Loucy (cell line): ENCODE data around the gene ZNF2.

Source experiments
- H2AFZ ChIP-seq: fragments of 200-600 bp; sonication (generic); 2 replicates; pipeline ENCODE4 v1.6.0; 2016; ENCODE audit warnings: antibody characterized with exemption, mild to moderate bottlenecking, low read length, moderate library complexity
- H3F3A ChIP-seq: fragments of 200-600 bp; 2 replicates; pipeline ENCODE4 v1.6.0; 2016; ENCODE audit warnings: antibody characterized with exemption, low read depth, mild to moderate bottlenecking
- H3K27me3 ChIP-seq: fragments of 200-600 bp; sonication (generic); 2 replicates; pipeline ENCODE4 v1.6.1; 2014; ENCODE audit warnings: low read length, mild to moderate bottlenecking; ENCODE audit not compliant: insufficient read depth, poor library complexity, severe bottlenecking
- H3K36me3 ChIP-seq: fragments of 200-600 bp; sonication (generic); 2 replicates; pipeline ENCODE4 v1.6.1; 2016; ENCODE audit warnings: low read length; ENCODE audit not compliant: insufficient read depth
- H3K4me1 ChIP-seq: fragments of 200-600 bp; sonication (generic); 2 replicates; pipeline ENCODE4 v1.5.1; 2014; ENCODE audit warnings: low read length, mild to moderate bottlenecking; ENCODE audit not compliant: insufficient read depth, poor library complexity, severe bottlenecking
- H3K4me2 ChIP-seq: fragments of 200-600 bp; sonication (generic); 2 replicates; pipeline ENCODE4 v1.6.0; 2014; ENCODE audit warnings: antibody characterized with exemption, low read length, low read depth, mild to moderate bottlenecking; ENCODE audit not compliant: poor library complexity, severe bottlenecking
- H3K4me3 ChIP-seq: fragments of 200-600 bp; sonication (generic); 2 replicates; pipeline ENCODE4 v1.5.1; 2014; ENCODE audit warnings: low read length, mild to moderate bottlenecking, mixed read lengths; ENCODE audit not compliant: poor library complexity, severe bottlenecking
- H3K79me2 ChIP-seq: fragments of 200-600 bp; sonication (generic); 2 replicates; pipeline ENCODE4 v1.6.1; 2014; ENCODE audit warnings: low read length; ENCODE audit not compliant: insufficient read depth
- H3K9ac ChIP-seq: fragments of 200-600 bp; sonication (generic); 2 replicates; pipeline ENCODE4 v1.6.0; 2014; ENCODE audit warnings: mild to moderate bottlenecking, low read depth, low read length, moderate library complexity; ENCODE audit not compliant: poor library complexity, severe bottlenecking
- H3K9me2 ChIP-seq: fragments of 200-600 bp; sonication (generic); replicated peaks from 2 replicates; pipeline ENCODE4 v1.6.1; 2016; ENCODE audit warnings: low read depth, low read length, mixed read lengths
- H3K9me3 ChIP-seq: fragments of 200-600 bp; sonication (generic); 2 replicates; pipeline ENCODE4 v1.6.1; 2014; ENCODE audit warnings: mild to moderate bottlenecking, antibody characterized with exemption, low read length, low read depth; ENCODE audit not compliant: insufficient read depth
- H4K20me1 ChIP-seq: fragments of 200-600 bp; sonication (generic); 2 replicates; pipeline ENCODE4 v1.6.0; 2014; ENCODE audit warnings: antibody characterized with exemption, low read length, mild to moderate bottlenecking; ENCODE audit not compliant: insufficient read depth, poor library complexity, severe bottlenecking
- CTCF ChIP-seq: fragments of 200-600 bp; sonication (generic); conservative IDR thresholded peaks from 2 replicates; pipeline ENCODE4 v1.5.1; 2014; ENCODE audit warnings: mild to moderate bottlenecking, antibody characterized with exemption, low read length
- EZH2phosphoT487 ChIP-seq: fragments of 200-600 bp; IDR thresholded peaks from 2 replicates; pipeline ENCODE4 v1.6.1; 2018; ENCODE audit warnings: antibody characterized with exemption, mild to moderate bottlenecking, moderate library complexity, borderline replicate concordance

Gene ZNF2

GRCh38 chr2:95215018-95215612, 49.5 kb downstream of the ZNF2 start:
- H3K4me1 ChIP-seq = no peaks in the 10 kb centered on the region
- H3K36me3 ChIP-seq = peaks cover 51% of the 10 kb centered on the region
- H3K79me2 ChIP-seq = no peaks in the 10 kb centered on the region
- H3K9ac ChIP-seq = no peak overlapping the region
- no peak overlapping the region for H3K4me2 ChIP-seq
- no peaks in the 10 kb centered on the region for H4K20me1 ChIP-seq
- no peaks in the 10 kb centered on the region for H3K9me2 ChIP-seq
- H2AFZ ChIP-seq = no peak overlapping the region
- TF ChIP-seq EZH2phosphoT487 = no peak
- no peak for TF ChIP-seq CTCF
- no peak overlapping the region for H3K4me3 ChIP-seq
- H3K9me3 ChIP-seq = peaks cover 73% of the 10 kb centered on the region
- no peaks in the 10 kb centered on the region for H3F3A ChIP-seq
- peaks cover 9% of the 10 kb centered on the region for H3K27me3 ChIP-seq

- no peaks in the 10 kb centered on the region for H4K20me1 ChIP-seq
- H3K4me1 ChIP-seq = no peaks in the 10 kb centered on the region
- H2AFZ ChIP-seq = no peak overlapping the region
- H3K79me2 ChIP-seq = no peaks in the 10 kb centered on the region
- no peaks in the 10 kb centered on the region for H3K9me2 ChIP-seq
- no peak overlapping the region for H3K4me3 ChIP-seq
- no peak overlapping the region for H3K9ac ChIP-seq
- no peaks in the 10 kb centered on the region for H3F3A ChIP-seq
- peaks cover 4% of the 10 kb centered on the region for H3K27me3 ChIP-seq
- no peak overlapping the region for H3K4me2 ChIP-seq
- TF ChIP-seq EZH2phosphoT487 (no peak), CTCF (no peak)
- peaks cover 44% of the 10 kb centered on the region; the same call in 1 of the 2 replicates for H3K9me3 ChIP-seq
- peaks cover 7% of the 10 kb centered on the region; the same call in 1 of the 2 replicates for H3K36me3 ChIP-seq
Observed at GRCh38 chr2:95220449-95220848, 54.8 kb downstream of the ZNF2 start.

- Histone ChIP-seq H3K4me3 (no peak overlapping the region), H3K9ac (no peak overlapping the region), H4K20me1 (no peaks in the 10 kb centered on the region), H3K27me3 (no peaks in the 10 kb centered on the region), H3F3A (no peaks in the 10 kb centered on the region), H3K4me2 (no peak overlapping the region), H3K9me3 (peaks cover 7% of the 10 kb centered on the region; the same call in 1 of the 2 replicates), H3K79me2 (no peaks in the 10 kb centered on the region), H3K4me1 (no peaks in the 10 kb centered on the region), H3K36me3 (no peaks in the 10 kb centered on the region), H2AFZ (no peak overlapping the region), H3K9me2 (no peaks in the 10 kb centered on the region)
- TF ChIP-seq CTCF (no peak), EZH2phosphoT487 (no peak)
Observed at GRCh38 chr2:95225658-95226057, 60.0 kb downstream of the ZNF2 start.
